Osteoblast (primary cell): ENCODE results near the gene NTM. TPM values are rescaled to one million over a fixed set of nuclear protein-coding genes. Genes with fewer than 3 reads are reported as not detected.

Experiments
- DNase-seq: peaks from one replicate; pipeline ENCODE4 v3.0.0; 2011; ENCODE audit warnings: low spot score, mixed read lengths; ENCODE audit not compliant: insufficient read length; ENCODE audit errors: missing footprints
- H2AFZ ChIP-seq: 2 replicates; pipeline ENCODE4 v1.6.0; 2011; ENCODE audit warnings: mild to moderate bottlenecking, low read length
- H3K27ac ChIP-seq: 2 replicates; pipeline ENCODE4 v1.5.1; 2011; ENCODE audit warnings: mild to moderate bottlenecking, low read depth, low read length, moderate library complexity
- H3K27me3 ChIP-seq: 2 replicates; pipeline ENCODE4 v1.6.0; 2012; ENCODE audit warnings: mild to moderate bottlenecking, control low read depth, inconsistent platforms, low read length, moderate library complexity; ENCODE audit not compliant: insufficient read depth
- H3K36me3 ChIP-seq: 2 replicates; pipeline ENCODE4 v1.5.1; 2011; ENCODE audit warnings: mild to moderate bottlenecking, low read length, control low read depth, moderate library complexity; ENCODE audit not compliant: insufficient read depth
- H3K4me1 ChIP-seq: 2 replicates; pipeline ENCODE4 v1.5.1; 2011; ENCODE audit warnings: mild to moderate bottlenecking, low read length, control low read depth, moderate library complexity; ENCODE audit not compliant: insufficient read depth
- H3K4me2 ChIP-seq: 2 replicates; pipeline ENCODE4 v1.6.0; 2011; ENCODE audit warnings: mild to moderate bottlenecking, low read length; ENCODE audit not compliant: insufficient read depth
- H3K4me3 ChIP-seq: fragments of 200-600 bp; sonication (generic); 3 replicates; pipeline ENCODE4 v1.5.1; 2012; ENCODE audit warnings: mild to moderate bottlenecking, low read length, inconsistent platforms; ENCODE audit not compliant: insufficient read depth
- H3K79me2 ChIP-seq: 2 replicates; pipeline ENCODE4 v1.6.0; 2012; ENCODE audit warnings: mild to moderate bottlenecking, low read length, control low read depth, inconsistent platforms; ENCODE audit not compliant: insufficient read depth
- H3K9me3 ChIP-seq: 2 replicates; pipeline ENCODE4 v1.5.1; 2011; ENCODE audit warnings: low read depth, low read length, control low read depth
- H4K20me1 ChIP-seq: 2 replicates; pipeline ENCODE4 v1.6.0; 2012; ENCODE audit warnings: mild to moderate bottlenecking, low read length, control low read depth; ENCODE audit not compliant: insufficient read depth
- total RNA-seq: library from RNA; depleted of rRNA; stranded (reverse); fragments of >200 nt; gene quantifications from 2 replicates; pipeline ENCODE4 v1.2.3, GENCODE V29; 2012
- TF ChIP-seq, protein P1 (sequence below): IDR thresholded peaks from 2 replicates; pipeline ENCODE4 v1.5.1; 2011; ENCODE audit warnings: mild to moderate bottlenecking, low read depth, low read length, moderate library complexity; ENCODE audit errors: extremely low read depth

The NTM gene
- total RNA-seq, 1 donor: 48.1 TPM

DNA sequence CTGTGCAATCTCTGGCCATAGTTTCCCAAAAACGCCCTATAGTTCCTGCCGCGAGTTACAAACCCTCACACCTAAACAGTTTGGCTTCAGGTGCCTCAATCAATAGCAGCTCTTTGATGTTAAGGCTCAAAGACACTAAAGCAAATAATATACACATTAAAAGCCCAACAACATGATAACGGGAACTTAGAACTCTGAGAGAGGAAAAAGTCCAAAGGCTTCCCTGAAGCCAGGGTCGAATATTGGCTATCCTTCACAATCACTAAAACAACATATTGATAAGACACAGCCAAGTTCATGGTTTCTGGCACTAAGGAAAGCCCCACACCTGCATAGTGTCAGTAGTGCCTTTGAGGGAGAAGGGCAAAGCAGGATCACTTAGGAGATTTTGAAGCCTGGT lies 54.9 kb downstream of the NTM start:
- H4K20me1 ChIP-seq: no peaks in the 10 kb centered on the region
- no peaks in the 10 kb centered on the region for H3K4me1 ChIP-seq
- H3K4me3 ChIP-seq: no peak overlapping the region
- no peaks in the 10 kb centered on the region for H3K9me3 ChIP-seq
- DNase-seq: no peak
- H3K79me2 ChIP-seq: no peaks in the 10 kb centered on the region
- H2AFZ ChIP-seq: no peak overlapping the region
- H3K4me2 ChIP-seq: no peak overlapping the region
- no peaks in the 10 kb centered on the region for H3K36me3 ChIP-seq
- TF ChIP-seq, protein P1, sequence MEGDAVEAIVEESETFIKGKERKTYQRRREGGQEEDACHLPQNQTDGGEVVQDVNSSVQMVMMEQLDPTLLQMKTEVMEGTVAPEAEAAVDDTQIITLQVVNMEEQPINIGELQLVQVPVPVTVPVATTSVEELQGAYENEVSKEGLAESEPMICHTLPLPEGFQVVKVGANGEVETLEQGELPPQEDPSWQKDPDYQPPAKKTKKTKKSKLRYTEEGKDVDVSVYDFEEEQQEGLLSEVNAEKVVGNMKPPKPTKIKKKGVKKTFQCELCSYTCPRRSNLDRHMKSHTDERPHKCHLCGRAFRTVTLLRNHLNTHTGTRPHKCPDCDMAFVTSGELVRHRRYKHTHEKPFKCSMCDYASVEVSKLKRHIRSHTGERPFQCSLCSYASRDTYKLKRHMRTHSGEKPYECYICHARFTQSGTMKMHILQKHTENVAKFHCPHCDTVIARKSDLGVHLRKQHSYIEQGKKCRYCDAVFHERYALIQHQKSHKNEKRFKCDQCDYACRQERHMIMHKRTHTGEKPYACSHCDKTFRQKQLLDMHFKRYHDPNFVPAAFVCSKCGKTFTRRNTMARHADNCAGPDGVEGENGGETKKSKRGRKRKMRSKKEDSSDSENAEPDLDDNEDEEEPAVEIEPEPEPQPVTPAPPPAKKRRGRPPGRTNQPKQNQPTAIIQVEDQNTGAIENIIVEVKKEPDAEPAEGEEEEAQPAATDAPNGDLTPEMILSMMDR: no peak
- H3K27me3 ChIP-seq: no peaks in the 10 kb centered on the region
- no peak overlapping the region for H3K27ac ChIP-seq

DNA sequence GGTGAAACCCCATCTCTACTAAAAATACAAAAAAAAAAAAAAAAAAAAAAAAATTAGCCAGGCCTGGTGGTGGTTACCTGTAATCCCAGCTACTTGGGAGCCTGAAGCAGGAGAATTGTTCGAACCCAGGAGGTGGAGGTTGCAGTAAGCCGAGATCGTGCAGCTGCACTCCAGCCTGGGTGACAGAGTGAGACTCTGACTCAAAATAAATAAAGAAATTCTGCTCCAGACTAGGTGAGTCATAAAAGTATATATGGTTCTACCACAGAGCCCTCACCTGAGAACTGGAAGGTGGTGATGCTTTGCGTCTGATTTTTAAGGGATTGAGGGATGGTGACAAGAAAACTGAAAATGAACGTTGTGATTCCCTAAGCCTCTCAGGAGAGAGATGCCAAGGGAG lies 58.4 kb downstream of the NTM start:
- Histone ChIP-seq H3K27ac (no peak overlapping the region), H4K20me1 (no peaks in the 10 kb centered on the region), H2AFZ (no peak overlapping the region), H3K79me2 (no peaks in the 10 kb centered on the region), H3K36me3 (no peaks in the 10 kb centered on the region), H3K27me3 (no peaks in the 10 kb centered on the region), H3K4me2 (no peak overlapping the region), H3K4me1 (no peaks in the 10 kb centered on the region), H3K9me3 (no peaks in the 10 kb centered on the region), H3K4me3 (no peak overlapping the region)
- DNase-seq: no peak
- TF ChIP-seq, protein P1: no peak

DNA sequence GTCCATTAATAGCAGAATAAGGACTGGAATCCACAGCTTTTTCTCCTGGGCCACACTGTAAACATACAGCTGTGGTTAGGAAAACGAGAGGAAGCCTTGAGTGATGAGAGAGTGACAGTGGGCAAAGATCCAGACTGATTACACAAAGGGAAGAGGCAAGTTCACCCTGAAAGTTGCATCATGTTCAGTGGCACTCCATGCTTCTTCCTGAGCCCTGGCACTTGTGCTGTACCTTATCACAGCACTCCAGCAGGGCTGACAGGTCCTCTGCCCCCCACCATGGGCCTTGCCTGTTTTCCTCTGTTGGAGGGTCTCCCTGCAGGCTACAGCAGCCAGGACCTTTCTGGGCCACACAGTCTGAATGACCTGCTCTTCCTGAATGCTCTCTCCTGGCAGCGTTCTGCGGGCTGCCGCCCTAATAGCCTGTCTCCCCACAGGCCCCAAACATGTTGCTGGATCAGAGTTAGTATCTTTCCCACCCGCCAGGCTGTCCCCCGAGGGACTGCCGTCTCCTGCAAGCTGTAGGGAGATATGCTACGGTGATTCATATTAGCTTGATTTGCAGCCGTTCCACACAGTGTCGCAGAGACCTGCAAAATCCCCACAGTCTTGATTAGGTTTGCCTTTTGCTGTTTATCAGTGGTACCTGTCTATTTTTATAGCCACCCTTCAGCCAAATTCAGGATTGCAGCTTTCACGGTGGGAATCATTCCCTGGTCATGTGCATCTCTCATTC lies 60.2 kb downstream of the NTM start:
- H2AFZ ChIP-seq: no peak overlapping the region
- no peaks in the 10 kb centered on the region for H3K36me3 ChIP-seq
- H3K4me2 ChIP-seq: no peak overlapping the region
- TF ChIP-seq, protein P1: no peak
- no peaks in the 10 kb centered on the region for H3K79me2 ChIP-seq
- H3K4me1 ChIP-seq: no peaks in the 10 kb centered on the region
- DNase-seq: no peak
- H3K4me3 ChIP-seq: no peak overlapping the region
- no peaks in the 10 kb centered on the region for H4K20me1 ChIP-seq
- no peaks in the 10 kb centered on the region for H3K9me3 ChIP-seq
- H3K27me3 ChIP-seq: no peaks in the 10 kb centered on the region
- no peak overlapping the region for H3K27ac ChIP-seq

DNA sequence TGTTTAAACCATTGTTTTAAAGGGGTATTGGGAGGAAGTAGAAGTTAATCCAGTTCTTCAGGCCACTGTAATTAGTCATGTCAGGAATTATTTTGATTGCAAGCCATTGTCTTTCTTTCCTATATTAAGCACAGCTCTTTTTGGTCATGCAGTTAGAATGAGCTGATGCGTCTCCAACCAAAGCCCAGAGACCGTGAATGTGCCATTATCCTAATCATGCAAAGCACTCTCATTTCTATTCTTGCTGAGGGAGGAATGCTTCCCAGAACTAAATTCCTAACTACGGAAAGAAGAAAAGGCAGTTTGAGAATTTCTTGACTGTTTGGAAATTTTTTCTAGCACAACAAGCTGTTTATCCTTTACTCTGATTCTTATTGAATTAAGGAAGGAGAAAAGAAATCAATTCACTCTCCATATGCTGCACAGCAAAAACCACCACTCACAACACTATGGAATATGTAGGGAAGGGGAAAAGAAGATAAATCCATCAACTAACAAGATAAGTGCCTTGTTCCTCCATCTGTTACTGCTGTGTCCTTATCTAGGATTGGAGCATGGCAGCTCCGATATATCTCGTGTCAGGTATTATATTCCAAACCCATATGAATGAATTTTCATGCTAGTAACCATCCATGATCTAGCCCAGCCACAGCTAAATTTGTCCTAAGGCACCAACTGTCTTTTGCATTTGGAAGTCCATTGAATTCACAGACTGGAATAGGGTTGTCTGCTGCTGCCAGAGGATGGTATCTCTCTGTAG lies 70.8 kb downstream of the NTM start:
- H3K9me3 ChIP-seq: no peaks in the 10 kb centered on the region
- no peak overlapping the region for H3K4me3 ChIP-seq
- no peaks in the 10 kb centered on the region for H3K36me3 ChIP-seq
- no peak overlapping the region for H2AFZ ChIP-seq
- H4K20me1 ChIP-seq: no peaks in the 10 kb centered on the region
- no peaks in the 10 kb centered on the region for H3K79me2 ChIP-seq
- no peak overlapping the region for H3K27ac ChIP-seq
- no peaks in the 10 kb centered on the region for H3K27me3 ChIP-seq
- H3K4me1 ChIP-seq: no peaks in the 10 kb centered on the region
- no peak overlapping the region for H3K4me2 ChIP-seq
- DNase-seq: no peak
- TF ChIP-seq, protein P1: no peak
